Measurements from ENCODE around the gene TWIST2. TPM values are rescaled to one million over a fixed set of nuclear protein-coding genes. Genes with fewer than 3 reads are reported as not detected.

The TWIST2 gene
- total RNA-seq, 2 donors from 2014 or later: 1.9 TPM; not detected in 1

- Histone ChIP-seq H3K27ac (ENCODE audit: low read depth, low read length) (no peak overlapping the region), H3K9me3 (ENCODE audit: control insufficient read depth, low read length) (no peaks in the 10 kb centered on the region), H3K9ac (ENCODE audit: extremely low read depth, low read length, poor library complexity, severe bottlenecking) (no peak overlapping the region), H3K36me3 (ENCODE audit: control insufficient read depth, insufficient read depth, low read length) (no peaks in the 10 kb centered on the region), H3K27me3 (ENCODE audit: control insufficient read depth, insufficient read depth, low read length, poor library complexity, severe bottlenecking) (no peaks in the 10 kb centered on the region), H3K4me3 (ENCODE audit: low read length) (no peak overlapping the region), H3K4me1 (ENCODE audit: control insufficient read depth, insufficient read depth, low read length) (no peaks in the 10 kb centered on the region)
- Mint-ChIP-seq H3K27me3 (ENCODE audit: insufficient read depth) (peaks cover 6% of the 10 kb centered on the region), H3K27ac (no peak overlapping the region), H3K36me3 (ENCODE audit: low read depth) (no peaks in the 10 kb centered on the region), H3K4me3 (no peak overlapping the region), H3K9me3 (no peaks in the 10 kb centered on the region), H3K4me1 (peaks cover 4% of the 10 kb centered on the region)
- no peak for DNase-seq
- WGBS, 2 experiments (ENCODE audit: insufficient coverage in 1 of 2, insufficient read length in 1 of 2): 88 to 92% methylated on average over 7 to 8 of the region's 8 CpGs
- no peak for TF ChIP-seq CTCF (conservative IDR thresholded peaks at IDR 0.05)
Observed at GRCh38 chr2:238921259-238921658, 73.4 kb downstream of the TWIST2 start.

DNA sequence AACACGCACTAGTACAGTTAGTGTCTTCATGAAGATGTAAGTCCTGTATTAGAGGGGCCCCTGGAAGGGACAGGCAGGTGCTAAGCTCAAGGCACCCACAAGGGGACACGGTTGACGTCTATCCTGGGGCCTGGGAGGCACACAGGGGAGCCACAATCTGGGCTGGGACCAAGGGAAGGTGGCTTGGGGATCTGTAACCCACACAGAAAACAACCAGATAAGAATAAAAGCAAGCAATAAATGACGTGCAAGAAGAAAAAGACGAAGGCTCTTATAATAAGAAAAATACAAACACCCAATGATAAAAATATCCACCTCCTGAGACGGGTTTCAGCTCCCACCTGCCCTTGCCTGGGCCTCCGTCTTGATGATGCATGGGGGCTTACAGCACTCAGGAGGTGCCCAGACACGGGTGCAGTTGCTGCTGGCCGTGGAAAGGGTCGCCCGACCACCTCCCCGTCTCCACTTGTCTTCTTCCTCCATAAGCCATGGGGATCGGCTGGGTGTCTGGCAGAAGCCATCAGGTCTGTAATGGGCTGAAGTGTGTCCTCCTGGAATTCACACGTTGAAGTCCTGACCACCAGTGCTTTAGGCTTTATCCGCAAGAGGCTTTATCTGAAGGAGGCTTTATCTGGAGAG is 73.9 kb downstream of the TWIST2 start:
- Histone ChIP-seq H3K4me1 (ENCODE audit: control insufficient read depth, insufficient read depth, low read length) (no peaks in the 10 kb centered on the region), H3K9me3 (ENCODE audit: control insufficient read depth, low read length) (no peaks in the 10 kb centered on the region), H3K27ac (ENCODE audit: low read depth, low read length) (no peak overlapping the region), H3K4me3 (ENCODE audit: low read length) (no peak overlapping the region), H3K27me3 (ENCODE audit: control insufficient read depth, insufficient read depth, low read length, poor library complexity, severe bottlenecking) (no peaks in the 10 kb centered on the region), H3K36me3 (ENCODE audit: control insufficient read depth, insufficient read depth, low read length) (no peaks in the 10 kb centered on the region), H3K9ac (ENCODE audit: extremely low read depth, low read length, poor library complexity, severe bottlenecking) (no peak overlapping the region)
- Mint-ChIP-seq H3K27me3 (ENCODE audit: insufficient read depth) (peaks cover 4% of the 10 kb centered on the region), H3K36me3 (ENCODE audit: low read depth) (no peaks in the 10 kb centered on the region), H3K9me3 (no peaks in the 10 kb centered on the region), H3K4me1 (peaks cover 4% of the 10 kb centered on the region), H3K27ac (no peak overlapping the region), H3K4me3 (no peak overlapping the region)
- TF ChIP-seq CTCF (conservative IDR thresholded peaks at IDR 0.05): no peak
- DNase-seq: no peak
- 93% methylated on average over 3 to 15 of the region's 15 CpGs for whole genome bisulfite sequencing, 2 experiments (ENCODE audit: insufficient coverage in 1 of 2, insufficient read length in 1 of 2)

GRCh38 chr2:238922435-238922834 is 74.5 kb downstream of the TWIST2 start:
- H3K4me1 Mint-ChIP-seq: peaks cover 4% of the 10 kb centered on the region

More at GRCh38 chr2:238922435-238922834, 74.5 kb downstream of the TWIST2 start:
- H3K27me3 Mint-ChIP-seq (ENCODE audit: insufficient read depth): peaks cover 4% of the 10 kb centered on the region
- H3K36me3 ChIP-seq (ENCODE audit: control insufficient read depth, insufficient read depth, low read length): no peaks in the 10 kb centered on the region
- no peaks in the 10 kb centered on the region for H3K9me3 ChIP-seq (ENCODE audit: control insufficient read depth, low read length)
- H3K27ac ChIP-seq (ENCODE audit: low read depth, low read length): no peak overlapping the region
- H3K4me3 ChIP-seq (ENCODE audit: low read length): no peak overlapping the region
- H3K9ac ChIP-seq (ENCODE audit: extremely low read depth, low read length, poor library complexity, severe bottlenecking): no peak overlapping the region
- H3K36me3 Mint-ChIP-seq (ENCODE audit: low read depth): no peaks in the 10 kb centered on the region
- WGBS, 2 experiments (ENCODE audit: insufficient coverage in 1 of 2, insufficient read length in 1 of 2): 89 to 97% methylated on average over 4 to 9 of the region's 9 CpGs
- no peaks in the 10 kb centered on the region for H3K4me1 ChIP-seq (ENCODE audit: control insufficient read depth, insufficient read depth, low read length)
- TF ChIP-seq CTCF (conservative IDR thresholded peaks at IDR 0.05): no peak
- H3K27me3 ChIP-seq (ENCODE audit: control insufficient read depth, insufficient read depth, low read length, poor library complexity, severe bottlenecking): no peaks in the 10 kb centered on the region
- DNase-seq: no peak
- H3K27ac Mint-ChIP-seq: no peak overlapping the region
- H3K9me3 Mint-ChIP-seq: no peaks in the 10 kb centered on the region
- no peak overlapping the region for H3K4me3 Mint-ChIP-seq

Data from endodermal cell (in vitro differentiated cells).